Measurements from ENCODE around the gene CD28. TPM values are rescaled to one million over a fixed set of nuclear protein-coding genes. Genes with fewer than 3 reads are reported as not detected.

Gene CD28
- polyA plus RNA-seq, 2 of the 4 experiments (the other 2 are of a cell fraction) = not detected

GRCh38 chr2:203786549-203787351 lies 80.3 kb downstream of the CD28 start:
- TF ChIP-seq HES2 (IDR thresholded peaks at IDR 0.05) = no peak
- peak in 1 of 2 experiments; percentile 23; a peak in 1 of 4 replicates for TF ChIP-seq CEBPB (IDR thresholded peaks at IDR 0.05)
- Histone ChIP-seq H3K4me1 (peaks cover 12% of the 10 kb centered on the region; the same call in 2 of the 3 replicates), H3K4me2 (no peak overlapping the region), H3K27ac (no peak overlapping the region), H3K9me3 (no peaks in the 10 kb centered on the region), H3K4me3 (no peak overlapping the region)
- FAIRE-seq (no peak), DNase-seq (ENCODE audit: low read depth in 1 of 2, low spot score in 1 of 2) (no peak), ATAC-seq (no peak)
- ChIA-PET CTCF (interaction anchor here (0.5 to 1.3 kb wide), 2 partner anchors 28 to 599 kb away, joined by 3 to 6 read pairs; no protein-coding TSS in a partner anchor), POLR2A (no interaction called here)
- 77% methylated on average over 6 of the region's 6 CpGs for WGBS (ENCODE audit: missing lambda C conversion rate)

GRCh38 chr2:203787979-203788378 lies 81.5 kb downstream of the CD28 start:
- CTCF ChIA-PET = interaction anchor here (1.3 kb wide), 1 partner anchor 27 kb away, joined by 6 read pairs; no protein-coding TSS in a partner anchor
- H3K4me3 ChIP-seq = no peak overlapping the region
- no peak for FAIRE-seq
- DNase-seq (ENCODE audit: low read depth in 1 of 2, low spot score in 1 of 2) = no peak
- TF ChIP-seq KDM5A (IDR thresholded peaks at IDR 0.05) (no peak), KDM1A (IDR thresholded peaks at IDR 0.05; ENCODE audit: low read depth) (no peak), NR3C1 (IDR thresholded peaks at IDR 0.05) (no peak), FOSB (CRISPR knock-in tag; IDR thresholded peaks at IDR 0.05) (no peak), CHD2 (IDR thresholded peaks at IDR 0.05; ENCODE audit: low read length, partially characterized antibody) (no peak), TP53 (CRISPR knock-in tag; IDR thresholded peaks at IDR 0.05) (no peak), POLR2A (IDR thresholded peaks at IDR 0.05; ENCODE audit: low read length) (no peak)
- ATAC-seq = no peak
- no peak overlapping the region for H3K27ac ChIP-seq
- 39% methylated on average over 2 of the region's 2 CpGs for WGBS (ENCODE audit: missing lambda C conversion rate)
- H3K4me1 ChIP-seq = no peaks in the 10 kb centered on the region; the same call in 2 of the 3 replicates
- no peaks in the 10 kb centered on the region for H3K9me3 ChIP-seq
- POLR2A ChIA-PET = no interaction called here
- no peak overlapping the region for H3K4me2 ChIP-seq

Small RNA genes lying within 50 kb of the gene (small RNA-seq; reads per million reads assigned to genes)
- gene AC125238.1 (0 reads per million in 6 experiments), gene RNU6-474P (0 to 3.9 (median 0) reads per million in 6 experiments)

Other genes starting within 250 kb of the CD28 start
- 7.3 and 11.6 TPM in 2 replicates for gene RAPH1, start 171.3 kb upstream of the CD28 start, polyA plus RNA-seq (2011; rRNA removed)
- gene RAPH1, start 171.3 kb upstream of the CD28 start, polyA plus RNA-seq (2017; fragmentation: RNase III; extraction: RNeasy Plus Mini Kit Qiagen cat#74134 plus additional on column Dnase treatment) = 5.5 to 6.9 TPM (median 6.3 TPM) in 3 replicates
- gene CTLA4, start 161.1 kb downstream of the CD28 start, polyA plus RNA-seq (2011; rRNA removed) = not detected in 2 replicates
- gene CTLA4, start 161.1 kb downstream of the CD28 start, polyA plus RNA-seq (2017; fragmentation: RNase III; extraction: RNeasy Plus Mini Kit Qiagen cat#74134 plus additional on column Dnase treatment) = not detected in 3 replicates
- gene ICOS, start 230.1 kb downstream of the CD28 start, polyA plus RNA-seq (2011; rRNA removed) = not detected in 2 replicates
- gene ICOS, start 230.1 kb downstream of the CD28 start, polyA plus RNA-seq (2017; fragmentation: RNase III; extraction: RNeasy Plus Mini Kit Qiagen cat#74134 plus additional on column Dnase treatment) = not detected in 3 replicates